ENCODE data around the gene LMX1A.

GRCh38 chr1:165217958-165218357, 138.6 kb downstream of the LMX1A start:
- TF ChIP-seq CTCF (conservative IDR thresholded peaks at IDR 0.05) (no peak), ZFX (IDR thresholded peaks at IDR 0.05) (no peak)
